Neural cell (in vitro differentiated cells): ENCODE data around the gene DOCK8. TPM values are rescaled to one million over a fixed set of nuclear protein-coding genes. Genes with fewer than 3 reads are reported as not detected.

ENCODE experiments used
- H2AFZ ChIP-seq: fragments of 200-600, 300-800 bp; sonication (generic), shearing (Covaris generic); 2 replicates; pipeline ENCODE4 v1.6.0; 2014; ENCODE audit warnings: low read depth, mild to moderate bottlenecking, antibody characterized with exemption, low read length, moderate library complexity
- H3F3A ChIP-seq: fragments of 200-600 bp; shearing (Covaris generic); 2 replicates; pipeline ENCODE4 v1.6.1; 2016; ENCODE audit warnings: mild to moderate bottlenecking, moderate library complexity, mixed read lengths, antibody characterized with exemption, low read length; ENCODE audit not compliant: insufficient read depth, poor library complexity, severe bottlenecking
- H3K27ac ChIP-seq: fragments of 200-600, 300-800 bp; sonication (generic), shearing (Covaris generic); 2 replicates; pipeline ENCODE4 v1.5.1; 2014; ENCODE audit warnings: mild to moderate bottlenecking, low read length, moderate library complexity
- H3K27me3 ChIP-seq: fragments of 300-800, 200-600 bp; sonication (generic), shearing (Covaris generic); 2 replicates; pipeline ENCODE4 v1.6.0; 2014; ENCODE audit warnings: mild to moderate bottlenecking, low read depth, low read length, moderate library complexity; ENCODE audit not compliant: insufficient read depth
- H3K36me3 ChIP-seq: fragments of 300-800, 200-600 bp; sonication (generic), shearing (Covaris generic); 2 replicates; pipeline ENCODE4 v1.5.1; 2014; ENCODE audit warnings: mild to moderate bottlenecking, antibody characterized with exemption, low read length, moderate library complexity; ENCODE audit not compliant: insufficient read depth
- H3K4me2 ChIP-seq: fragments of 300-800, 200-600 bp; sonication (generic), shearing (Covaris generic); 2 replicates; pipeline ENCODE4 v1.6.0; 2014; ENCODE audit warnings: mild to moderate bottlenecking, low read length
- H3K4me3 ChIP-seq: fragments of 300-800, 200-600 bp; sonication (generic), shearing (Covaris generic); 2 replicates; pipeline ENCODE4 v1.5.1; 2014; ENCODE audit warnings: mild to moderate bottlenecking, low read length, moderate library complexity
- H3K79me2 ChIP-seq: fragments of 200-600 bp; shearing (Covaris generic); replicated peaks from 2 replicates; pipeline ENCODE4 v1.6.0; 2014; ENCODE audit warnings: mild to moderate bottlenecking, low read length, moderate library complexity; ENCODE audit not compliant: insufficient read depth
- H3K9ac ChIP-seq: fragments of 300-800, 200-600 bp; sonication (generic), shearing (Covaris generic); 2 replicates; pipeline ENCODE4 v1.6.1; 2016; ENCODE audit warnings: mild to moderate bottlenecking, low read length, mixed read lengths
- H3K9me2 ChIP-seq: fragments of 200-600 bp; shearing (Covaris generic); 2 replicates; pipeline ENCODE4 v1.6.1; 2016; ENCODE audit warnings: mild to moderate bottlenecking, low read length, mixed read lengths; ENCODE audit not compliant: insufficient read depth
- H3K9me3 ChIP-seq: fragments of 200-600, 300-800 bp; sonication (generic), shearing (Covaris generic); 2 replicates; pipeline ENCODE4 v1.6.1; 2016; ENCODE audit warnings: mild to moderate bottlenecking, mixed run types, low read length, moderate library complexity, mixed read lengths
- H4K20me1 ChIP-seq: fragments of 200-600 bp; shearing (Covaris generic); 2 replicates; pipeline ENCODE4 v1.6.1; 2016; ENCODE audit warnings: mild to moderate bottlenecking, mixed run types; ENCODE audit not compliant: insufficient read depth
- CTCF ChIP-seq: fragments of 450-650 bp; IDR thresholded peaks from 2 replicates; pipeline ENCODE4 v1.5.1; 2014; ENCODE audit warnings: antibody characterized with exemption, mild to moderate bottlenecking, moderate library complexity; ENCODE audit not compliant: poor library complexity, severe bottlenecking
- EP300 ChIP-seq: fragments of 450-650 bp; conservative IDR thresholded peaks from 2 replicates; pipeline ENCODE4 v1.6.1; 2014; ENCODE audit warnings: antibody characterized with exemption, mild to moderate bottlenecking, moderate library complexity; ENCODE audit not compliant: poor library complexity, severe bottlenecking
- EZH2 ChIP-seq: fragments of 200-600, 300-800 bp; shearing (Covaris generic), sonication (generic); IDR thresholded peaks from 2 replicates; pipeline ENCODE4 v1.6.1; 2014; ENCODE audit warnings: antibody characterized with exemption, low read length, borderline replicate concordance, mild to moderate bottlenecking; ENCODE audit not compliant: insufficient read depth, poor library complexity, severe bottlenecking
- MXI1 ChIP-seq: fragments of 450-650 bp; conservative IDR thresholded peaks from 2 replicates; pipeline ENCODE4 v1.6.1; 2014; ENCODE audit warnings: antibody characterized with exemption, mild to moderate bottlenecking; ENCODE audit not compliant: poor library complexity, severe bottlenecking
- POLR2AphosphoS5 ChIP-seq: IDR thresholded peaks from 2 replicates; pipeline ENCODE4 v1.6.1; 2012
- RAD21 ChIP-seq: fragments of 450-650 bp; conservative IDR thresholded peaks from 2 replicates; pipeline ENCODE4 v1.6.1; 2014; ENCODE audit warnings: antibody characterized with exemption, mild to moderate bottlenecking, moderate library complexity
- REST ChIP-seq: IDR thresholded peaks from 2 replicates; pipeline ENCODE4 v1.6.1; 2012; ENCODE audit warnings: borderline replicate concordance
- SMC3 ChIP-seq: fragments of 450-650 bp; conservative IDR thresholded peaks from 2 replicates; pipeline ENCODE4 v1.6.1; 2014; ENCODE audit warnings: antibody characterized with exemption, mild to moderate bottlenecking, moderate library complexity; ENCODE audit not compliant: poor library complexity
- TAF1 ChIP-seq: IDR thresholded peaks from 2 replicates; pipeline ENCODE4 v1.6.1; 2012; ENCODE audit warnings: low read depth
- polyA plus RNA-seq: library from polyadenylated mRNA; depleted of rRNA; stranded (reverse); fragments of >200 nt; gene quantifications from 2 replicates; pipeline ENCODE4 v1.2.3, GENCODE V29; 2014

DOCK8 gene
- polyA plus RNA-seq, 1 donor from 2014 or later: not detected

GRCh38 chr9:224582-225520 lies 10.2 kb downstream of the DOCK8 start:
- H3K27ac ChIP-seq: no peak overlapping the region
- H3K79me2 ChIP-seq: no peaks in the 10 kb centered on the region
- H3F3A ChIP-seq: no peaks in the 10 kb centered on the region
- no peaks in the 10 kb centered on the region for H3K9me3 ChIP-seq
- no peaks in the 10 kb centered on the region for H4K20me1 ChIP-seq
- H2AFZ ChIP-seq: no peak overlapping the region
- H3K4me3 ChIP-seq: no peak overlapping the region
- H3K9ac ChIP-seq: no peak overlapping the region
- H3K27me3 ChIP-seq: no peaks in the 10 kb centered on the region
- no peaks in the 10 kb centered on the region for H3K9me2 ChIP-seq
- H3K36me3 ChIP-seq: no peaks in the 10 kb centered on the region
- H3K4me2 ChIP-seq: no peak overlapping the region
- TF ChIP-seq CTCF (no peak), POLR2AphosphoS5 (no peak), EP300 (no peak), MXI1 (no peak), SMC3 (no peak), RAD21 (no peak), REST (no peak), EZH2 (no peak), TAF1 (no peak)

GRCh38 chr9:227860-228259 lies 13.2 kb downstream of the DOCK8 start:
- Histone ChIP-seq H3K27me3 (no peaks in the 10 kb centered on the region), H3K79me2 (no peaks in the 10 kb centered on the region), H3K9ac (no peak overlapping the region), H4K20me1 (no peaks in the 10 kb centered on the region), H3K27ac (no peak overlapping the region), H3K4me2 (no peak overlapping the region), H3K4me3 (no peak overlapping the region), H2AFZ (no peak overlapping the region), H3K36me3 (no peaks in the 10 kb centered on the region), H3F3A (no peaks in the 10 kb centered on the region), H3K9me3 (no peaks in the 10 kb centered on the region), H3K9me2 (no peaks in the 10 kb centered on the region)
- TF ChIP-seq CTCF (no peak), REST (no peak), EP300 (no peak), MXI1 (no peak)
